ENCODE measurements around the gene REN. TPM values are rescaled to one million over a fixed set of nuclear protein-coding genes. Genes with fewer than 3 reads are reported as not detected.

REN gene
- total and polyA plus RNA-seq, 11 donors: not detected

GRCh38 chr1:204186597-204186996, 20.5 kb upstream of the REN start:
- no peak overlapping the region for H3K27ac ChIP-seq
- peaks cover 0 to 13% (median 0%) of the 10 kb centered on the region in 12 donors for H3K4me1 ChIP-seq
- DNase-seq: no peak
- WGBS, 4 donors: 61 to 64% (median 63%) methylated on average over 10 of the region's 10 CpGs
- intact Hi-C loops (cut with DNase I): no loop called here
- no peak overlapping the region for H3K4me3 ChIP-seq
- H3K9me3 ChIP-seq: no peaks in the 10 kb centered on the region
- TF ChIP-seq POLR2A (IDR thresholded peaks at IDR 0.05): no peak
- no peak for TF ChIP-seq CTCF (IDR thresholded peaks at IDR 0.05)
- peaks cover 0 to 56% (median 37%) of the 10 kb centered on the region in 9 donors for H3K27me3 ChIP-seq
- no peaks in the 10 kb centered on the region for H3K36me3 ChIP-seq
- no peak for ATAC-seq

GRCh38 chr1:204181116-204181515, 15.0 kb upstream of the REN start:
- intact Hi-C loops (cut with DNase I): no loop called here
- WGBS, 4 donors: 63 to 79% (median 75%) methylated on average over 1 of the region's 1 CpG
- Histone ChIP-seq H3K9me3 (no peaks in the 10 kb centered on the region), H3K4me1 (no peaks in the 10 kb centered on the region), H3K27me3 (peaks cover 0 to 12% (median 2%) of the 10 kb centered on the region in 9 donors), H3K36me3 (no peaks in the 10 kb centered on the region), H3K27ac (no peak overlapping the region), H3K4me3 (no peak overlapping the region)
- DNase-seq (no peak), ATAC-seq (no peak)
- no peak for TF ChIP-seq CTCF (IDR thresholded peaks at IDR 0.05)
- TF ChIP-seq POLR2A (IDR thresholded peaks at IDR 0.05): no peak

GRCh38 chr1:204180133-204180532, 14.0 kb upstream of the REN start:
- Histone ChIP-seq H3K4me3 (no peak overlapping the region), H3K27me3 (peaks cover 0 to 11% (median 0%) of the 10 kb centered on the region in 9 donors), H3K9me3 (no peaks in the 10 kb centered on the region), H3K4me1 (no peaks in the 10 kb centered on the region), H3K36me3 (no peaks in the 10 kb centered on the region), H3K27ac (no peak overlapping the region)
- ATAC-seq (no peak), DNase-seq (no peak)
- TF ChIP-seq CTCF (IDR thresholded peaks at IDR 0.05) (no peak), POLR2A (IDR thresholded peaks at IDR 0.05) (no peak)
- 75 to 82% (median 80%) methylated on average over 6 of the region's 6 CpGs for WGBS, 4 donors
- intact Hi-C loops (cut with DNase I): no loop called here

GRCh38 chr1:204178487-204179281, 12.5 kb upstream of the REN start:
- intact Hi-C loops (cut with DNase I): no loop called here
- H3K27me3 ChIP-seq: peaks cover 0 to 17% (median 0%) of the 10 kb centered on the region in 9 donors

More at GRCh38 chr1:204178487-204179281, 12.5 kb upstream of the REN start:
- Histone ChIP-seq H3K36me3 (no peaks in the 10 kb centered on the region), H3K9me3 (no peaks in the 10 kb centered on the region), H3K4me1 (no peaks in the 10 kb centered on the region), H3K27ac (no peak overlapping the region), H3K4me3 (no peak overlapping the region)
- DNase-seq: no peak
- TF ChIP-seq CTCF (IDR thresholded peaks at IDR 0.05) (no peak), POLR2A (IDR thresholded peaks at IDR 0.05) (no peak)
- ATAC-seq: peak in 1 of 4 donors; percentile 38
- 82 to 88% (median 87%) methylated on average over 7 of the region's 7 CpGs for WGBS, 4 donors

Measured in heart left ventricle (tissue), 16 donors.